Cerebellar nuclear complex (tissue), 1 donor: ENCODE measurements around the gene RRP7A.
"Not testable (repeated sequence)": the region's sequence is repeated elsewhere in the genome, so short reads cannot be mapped to it uniquely, and the experiment has no call there.

Source experiments
- DNase-seq, 2 experiments: peaks; one replicate each; lab custom pipeline; 2025; lab: John Stamatoyannopoulos, UW

The RRP7A gene

GRCh38 chr22:42536166-42536565, 16.6 kb upstream of the RRP7A start:
- no peak for DNase-seq

- not testable (repeated sequence) for DNase-seq
Measured at GRCh38 chr22:42535082-42535731, 15.6 kb upstream of the RRP7A start.

- no peak for DNase-seq
Measured at GRCh38 chr22:42533638-42533977, 14.0 kb upstream of the RRP7A start.

GRCh38 chr22:42531401-42532084, 11.9 kb upstream of the RRP7A start:
- not testable (repeated sequence) for DNase-seq

GRCh38 chr22:42529435-42529834, 9.8 kb upstream of the RRP7A start:
- not testable (repeated sequence) for DNase-seq

- no peak for DNase-seq
Measured at GRCh38 chr22:42528591-42529307, 9.2 kb upstream of the RRP7A start.

- no peak for DNase-seq
Measured at GRCh38 chr22:42522546-42522945, 3.0 kb upstream of the RRP7A start.

- DNase-seq: no peak
Measured at GRCh38 chr22:42521228-42521546, 1.6 kb upstream of the RRP7A start.

GRCh38 chr22:42518638-42519524, 715 bp downstream of the RRP7A start:
- DNase-seq: not testable (repeated sequence)

- not testable (repeated sequence) for DNase-seq
Measured at GRCh38 chr22:42517103-42517502, 2.5 kb downstream of the RRP7A start.

- no peak for DNase-seq
Measured at GRCh38 chr22:42515896-42516295, 3.7 kb downstream of the RRP7A start.

- not testable (repeated sequence) for DNase-seq
Measured at GRCh38 chr22:42515304-42515703, 4.3 kb downstream of the RRP7A start.

GRCh38 chr22:42514331-42514730, 5.3 kb downstream of the RRP7A start:
- not testable (repeated sequence) for DNase-seq

- DNase-seq: not testable (repeated sequence)
Measured at GRCh38 chr22:42512273-42512990, 7.2 kb downstream of the RRP7A start.

- DNase-seq: no peak
Measured at GRCh38 chr22:42511401-42511891, 8.2 kb downstream of the RRP7A start.

GRCh38 chr22:42509548-42509947, 10.0 kb downstream of the RRP7A start:
- no peak for DNase-seq

- DNase-seq: not testable (repeated sequence)
Measured at GRCh38 chr22:42508975-42509364, 10.6 kb downstream of the RRP7A start.

GRCh38 chr22:42508327-42508974, 11.1 kb downstream of the RRP7A start:
- DNase-seq: not testable (repeated sequence)

GRCh38 chr22:42500836-42501179, 18.8 kb downstream of the RRP7A start:
- no peak for DNase-seq

GRCh38 chr22:42500161-42500835, 19.3 kb downstream of the RRP7A start:
- no peak for DNase-seq
